G401.6 (cell line): ENCODE measurements around the gene EIF3L.
"Not testable (repeated sequence)": the region's sequence is repeated elsewhere in the genome, so short reads cannot be mapped to it uniquely, and the experiment has no call there.

Experiments
- FAIRE-seq: peaks from 2 replicates; lab custom pipeline; 2012; peaks lifted over from hg19 to GRCh38; lab: Jason Lieb, UNC

The EIF3L gene

GRCh38 chr22:37849089-37849751 is at the start of gene EIF3L:
Gene EIF3L, plus strand, starts transcription at chr22:37849419. Its CDS starts 31 bp downstream, at chr22:37849450.
- FAIRE-seq: peak; percentile 72

GRCh38 chr22:37799979-37800378 is 49.2 kb upstream of the EIF3L start:
- not testable (repeated sequence) for FAIRE-seq

GRCh38 chr22:37801946-37802309 is 47.3 kb upstream of the EIF3L start:
- no peak for FAIRE-seq

- no peak for FAIRE-seq
Observed at GRCh38 chr22:37802310-37803194, 46.7 kb upstream of the EIF3L start.

GRCh38 chr22:37803195-37803638 is 46.0 kb upstream of the EIF3L start:
- no peak for FAIRE-seq

DNA sequence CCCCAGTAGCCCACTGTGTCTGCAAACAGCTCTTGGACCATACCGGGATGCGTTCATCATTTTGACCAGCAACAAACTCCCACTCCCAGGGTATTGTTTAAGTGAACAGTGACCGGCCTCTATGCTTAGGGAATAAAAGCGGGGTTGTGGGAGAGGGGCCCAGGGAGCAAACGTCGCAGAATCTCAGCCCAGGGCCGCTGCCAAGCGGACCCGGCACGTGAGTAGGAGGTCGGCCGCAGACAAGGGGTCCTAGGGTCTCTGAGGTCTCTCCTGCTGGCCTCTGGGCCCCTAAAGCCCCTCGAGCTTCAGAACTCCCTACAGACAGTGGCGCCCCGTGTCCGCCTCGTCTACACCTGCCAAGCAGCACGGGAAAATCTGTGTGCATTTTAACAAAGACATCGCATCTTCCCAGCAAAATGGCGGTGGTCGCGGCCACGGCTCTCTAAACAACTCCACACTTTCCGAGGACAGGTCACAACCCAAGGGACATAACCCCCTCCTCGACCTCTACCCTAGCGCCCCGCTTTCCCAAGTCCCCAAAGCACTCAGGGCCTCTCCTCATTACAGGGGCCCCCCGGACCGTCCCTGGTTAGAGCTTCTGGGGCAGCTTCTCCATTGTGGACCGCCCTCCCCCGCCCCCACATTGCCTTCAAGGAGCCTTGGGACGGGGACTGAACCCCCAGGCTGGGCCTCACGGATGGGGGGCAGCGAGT is 45.4 kb upstream of the EIF3L start:
- FAIRE-seq: no peak

GRCh38 chr22:37804352-37804880 is 44.8 kb upstream of the EIF3L start:
- no peak for FAIRE-seq

GRCh38 chr22:37804881-37805809 is 44.1 kb upstream of the EIF3L start:
- no peak for FAIRE-seq

DNA sequence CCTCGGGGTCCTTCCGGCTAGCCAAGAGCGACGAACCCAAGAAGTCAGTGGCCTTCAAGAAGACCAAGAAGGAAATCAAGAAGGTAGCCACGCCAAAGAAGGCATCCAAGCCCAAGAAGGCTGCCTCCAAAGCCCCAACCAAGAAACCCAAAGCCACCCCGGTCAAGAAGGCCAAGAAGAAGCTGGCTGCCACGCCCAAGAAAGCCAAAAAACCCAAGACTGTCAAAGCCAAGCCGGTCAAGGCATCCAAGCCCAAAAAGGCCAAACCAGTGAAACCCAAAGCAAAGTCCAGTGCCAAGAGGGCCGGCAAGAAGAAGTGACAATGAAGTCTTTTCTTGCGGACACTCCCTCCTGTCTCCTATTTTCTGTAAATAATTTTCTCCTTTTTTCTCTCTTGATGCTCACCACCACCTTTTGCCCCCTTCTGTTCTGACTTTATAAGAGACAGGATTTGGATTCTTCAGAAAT is 43.4 kb upstream of the EIF3L start:
- no peak for FAIRE-seq

GRCh38 chr22:37806409-37807333 is 42.5 kb upstream of the EIF3L start:
- FAIRE-seq: peak; percentile 52

DNA sequence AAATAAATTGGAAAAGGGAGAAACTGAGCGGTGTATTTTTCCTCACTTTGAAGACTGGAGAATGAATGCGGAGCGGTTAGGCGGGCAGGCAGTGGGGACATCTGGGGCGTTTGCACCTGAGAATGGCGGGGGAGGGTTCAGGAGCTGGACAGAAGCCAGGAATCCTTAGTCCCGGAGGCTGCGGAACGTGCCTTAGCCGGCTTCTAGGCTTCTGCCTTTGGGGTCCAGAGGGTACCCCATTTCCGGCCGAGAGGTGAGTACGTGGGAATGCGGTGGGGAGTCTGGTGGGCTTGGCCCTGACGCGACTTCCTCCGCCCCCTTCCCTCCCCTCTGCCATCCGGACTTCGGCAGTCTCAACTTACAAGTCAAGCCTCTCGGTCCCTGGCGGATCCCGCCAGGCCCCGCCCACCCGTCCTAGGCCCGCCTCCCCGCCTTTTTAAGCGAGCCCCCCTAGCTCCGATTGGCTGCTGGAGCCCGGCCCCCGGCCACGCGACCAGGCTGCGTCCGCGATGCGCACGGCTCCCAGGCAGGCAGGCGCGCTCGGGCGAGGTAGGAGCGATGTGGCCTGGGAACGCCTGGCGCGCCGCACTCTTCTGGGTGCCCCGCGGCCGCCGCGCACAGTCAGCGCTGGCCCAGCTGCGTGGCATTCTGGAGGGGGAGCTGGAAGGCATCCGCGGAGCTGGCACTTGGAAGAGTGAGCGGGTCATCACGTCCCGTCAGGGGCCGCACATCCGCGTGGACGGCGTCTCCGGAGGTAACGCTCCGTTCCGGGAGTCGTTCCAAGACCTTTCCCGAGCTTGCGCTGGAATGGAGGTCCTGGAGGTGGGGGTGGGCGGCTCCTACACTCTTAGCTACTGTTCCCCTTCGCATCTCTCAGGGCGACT is 41.6 kb upstream of the EIF3L start, which contains the start of gene GCAT:
Gene GCAT, plus strand, starts transcription at position 525 of the 884 bp plus-strand sequence. Its CDS starts 34 bp downstream, at position 559.
- peak; percentile 90 for FAIRE-seq

GRCh38 chr22:37808294-37808657 is 40.9 kb upstream of the EIF3L start:
- FAIRE-seq: no peak

DNA sequence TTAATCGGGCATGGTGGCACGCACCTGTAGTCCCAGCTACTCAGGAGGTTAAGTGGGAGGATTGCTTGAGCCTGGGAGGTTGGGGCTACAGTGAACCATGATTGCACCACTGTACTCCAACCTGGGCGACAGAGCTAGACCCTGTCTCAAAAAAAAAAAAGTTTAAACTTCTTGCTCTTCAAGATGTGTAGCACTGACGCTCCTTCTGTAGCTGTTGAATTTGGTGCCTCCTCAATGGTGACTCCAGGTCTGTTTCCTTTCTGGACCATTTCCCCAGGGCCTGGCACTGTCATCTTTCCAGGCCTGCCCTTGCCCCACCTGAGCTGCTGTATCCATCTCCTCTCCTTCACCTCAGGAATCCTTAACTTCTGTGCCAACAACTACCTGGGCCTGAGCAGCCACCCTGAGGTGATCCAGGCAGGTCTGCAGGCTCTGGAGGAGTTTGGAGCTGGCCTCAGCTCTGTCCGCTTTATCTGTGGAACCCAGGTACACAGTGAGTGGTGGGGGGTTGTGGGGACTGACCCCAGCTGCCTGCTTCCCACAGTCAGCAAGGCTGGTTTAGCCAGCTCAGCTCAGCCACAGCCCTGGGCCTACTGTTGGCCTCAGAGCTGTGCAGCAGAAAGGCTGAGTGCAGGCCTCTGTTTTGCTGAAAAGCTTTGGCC is 39.4 kb upstream of the EIF3L start:
- FAIRE-seq: no peak

DNA sequence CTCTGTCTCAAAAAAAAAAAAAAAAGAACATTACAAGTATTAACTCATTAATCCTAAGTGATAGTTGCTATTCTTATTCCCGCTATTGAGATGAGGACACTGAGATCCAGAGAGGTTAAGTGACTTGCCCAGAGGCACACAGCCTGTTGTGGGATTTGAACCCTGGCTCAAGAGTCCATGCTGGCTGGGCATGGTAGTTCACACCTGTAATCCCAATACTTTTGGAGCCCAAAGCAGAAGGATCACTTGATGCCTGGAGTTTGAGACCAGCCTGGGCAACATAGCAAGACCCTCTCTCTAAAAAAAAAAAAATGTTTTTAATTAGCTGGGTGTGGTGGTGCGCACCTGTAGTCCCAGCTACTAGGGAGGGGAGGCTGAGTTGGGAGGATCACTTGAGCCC is 37.4 kb upstream of the EIF3L start:
- no peak for FAIRE-seq

DNA sequence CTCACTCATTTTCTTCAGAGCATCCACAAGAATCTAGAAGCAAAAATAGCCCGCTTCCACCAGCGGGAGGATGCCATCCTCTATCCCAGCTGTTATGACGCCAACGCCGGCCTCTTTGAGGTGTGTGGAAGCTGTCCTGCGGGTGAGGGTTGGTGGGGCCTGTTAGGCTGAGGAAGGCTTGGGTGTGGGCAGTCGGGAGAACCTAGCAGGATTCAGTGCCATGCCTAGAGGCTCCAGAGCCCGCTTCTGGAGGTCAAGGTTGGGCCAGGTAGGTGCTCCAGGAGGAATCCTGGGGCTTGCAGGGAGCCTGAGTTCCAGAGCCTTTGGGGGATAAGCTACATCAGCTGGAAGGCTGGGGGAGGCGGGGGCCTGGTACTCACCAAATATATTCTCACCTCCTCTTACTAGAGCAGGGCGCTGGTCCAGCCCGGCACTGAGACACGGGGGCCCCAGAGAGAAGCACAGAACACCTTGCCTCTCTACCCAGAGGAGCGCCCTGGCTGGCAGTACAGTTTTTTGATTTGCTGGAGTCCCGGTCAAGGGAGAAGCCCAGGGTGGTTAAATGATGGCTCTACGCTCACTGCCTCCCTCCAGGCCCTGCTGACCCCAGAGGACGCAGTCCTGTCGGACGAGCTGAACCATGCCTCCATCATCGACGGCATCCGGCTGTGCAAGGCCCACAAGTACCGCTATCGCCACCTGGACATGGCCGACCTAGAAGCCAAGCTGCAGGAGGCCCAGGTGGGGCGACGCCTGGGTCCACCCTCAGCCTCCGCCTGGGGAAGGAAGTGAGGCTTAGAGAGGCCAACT is 36.1 kb upstream of the EIF3L start:
- FAIRE-seq: no peak

DNA sequence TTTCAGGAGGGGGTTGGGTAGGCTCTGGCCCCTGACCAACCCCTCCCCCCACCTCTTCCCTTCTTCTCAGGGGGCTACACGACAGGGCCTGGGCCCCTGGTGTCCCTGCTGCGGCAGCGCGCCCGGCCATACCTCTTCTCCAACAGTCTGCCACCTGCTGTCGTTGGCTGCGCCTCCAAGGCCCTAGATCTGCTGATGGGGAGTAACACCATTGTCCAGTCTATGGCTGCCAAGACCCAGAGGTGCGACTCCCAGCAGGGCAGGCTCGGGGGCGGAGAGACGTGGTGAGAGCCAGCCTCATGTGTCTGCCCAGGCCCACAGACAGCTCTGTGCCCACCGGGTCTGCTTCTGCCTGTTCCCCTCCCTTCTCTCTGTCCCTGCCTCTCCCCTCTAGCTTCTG is 33.6 kb upstream of the EIF3L start:
- FAIRE-seq: no peak

DNA sequence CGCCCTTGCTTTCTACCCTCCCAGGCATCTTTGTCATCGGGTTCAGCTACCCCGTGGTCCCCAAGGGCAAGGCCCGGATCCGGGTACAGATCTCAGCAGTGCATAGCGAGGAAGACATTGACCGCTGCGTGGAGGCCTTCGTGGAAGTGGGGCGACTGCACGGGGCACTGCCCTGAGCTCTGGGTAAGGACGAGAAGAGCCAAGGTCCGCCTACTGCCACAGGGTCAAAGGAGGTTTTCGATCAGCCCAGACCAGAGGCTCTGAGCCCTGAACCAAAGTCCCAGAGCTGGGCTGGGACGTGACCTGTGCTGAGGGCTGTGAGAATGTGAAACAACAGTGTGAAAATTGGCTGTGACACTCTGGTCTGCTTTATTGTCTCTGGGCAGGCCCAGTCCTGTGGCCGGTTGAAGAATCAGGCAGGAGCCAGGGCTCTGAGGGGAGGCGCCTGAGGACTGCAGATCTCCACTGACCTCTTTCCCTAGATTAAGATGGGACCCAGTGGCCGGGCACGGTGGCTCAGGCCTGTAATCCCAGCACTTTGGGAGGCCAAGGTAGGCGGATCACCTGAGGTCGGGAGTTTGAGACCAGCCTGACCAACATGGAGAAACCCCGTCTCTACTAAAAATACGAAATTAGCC is 32.6 kb upstream of the EIF3L start:
- FAIRE-seq: no peak
